ENCODE results near the gene NPEPPS.

GRCh38 chr17:47624727-47625068 lies 93.8 kb downstream of the NPEPPS start:
- TF ChIP-seq, protein P1, sequence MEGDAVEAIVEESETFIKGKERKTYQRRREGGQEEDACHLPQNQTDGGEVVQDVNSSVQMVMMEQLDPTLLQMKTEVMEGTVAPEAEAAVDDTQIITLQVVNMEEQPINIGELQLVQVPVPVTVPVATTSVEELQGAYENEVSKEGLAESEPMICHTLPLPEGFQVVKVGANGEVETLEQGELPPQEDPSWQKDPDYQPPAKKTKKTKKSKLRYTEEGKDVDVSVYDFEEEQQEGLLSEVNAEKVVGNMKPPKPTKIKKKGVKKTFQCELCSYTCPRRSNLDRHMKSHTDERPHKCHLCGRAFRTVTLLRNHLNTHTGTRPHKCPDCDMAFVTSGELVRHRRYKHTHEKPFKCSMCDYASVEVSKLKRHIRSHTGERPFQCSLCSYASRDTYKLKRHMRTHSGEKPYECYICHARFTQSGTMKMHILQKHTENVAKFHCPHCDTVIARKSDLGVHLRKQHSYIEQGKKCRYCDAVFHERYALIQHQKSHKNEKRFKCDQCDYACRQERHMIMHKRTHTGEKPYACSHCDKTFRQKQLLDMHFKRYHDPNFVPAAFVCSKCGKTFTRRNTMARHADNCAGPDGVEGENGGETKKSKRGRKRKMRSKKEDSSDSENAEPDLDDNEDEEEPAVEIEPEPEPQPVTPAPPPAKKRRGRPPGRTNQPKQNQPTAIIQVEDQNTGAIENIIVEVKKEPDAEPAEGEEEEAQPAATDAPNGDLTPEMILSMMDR (IDR thresholded peaks at IDR 0.05; ENCODE audit: insufficient read depth, low read depth, low read length), result no peak
- TF ChIP-seq EZH2 (IDR thresholded peaks at IDR 0.05; ENCODE audit: insufficient read depth, low read length), result no peak
